KG1 (cell line): ENCODE measurements around the gene MOXD1.
A peak's percentile ranks its signal among the peaks of the same experiment; 100 is the strongest.
"Not testable (repeated sequence)": the region's sequence is repeated elsewhere in the genome, so short reads cannot be mapped to it uniquely, and the experiment has no call there.

Experiments used
- DNase-seq: peaks from one replicate; lab custom pipeline; 2025; lab: John Stamatoyannopoulos, UW

Gene MOXD1

GRCh38 chr6:132354517-132355167 lies 46.6 kb downstream of the MOXD1 start:
- DNase-seq: no peak

GRCh38 chr6:132351986-132352385 lies 49.3 kb downstream of the MOXD1 start:
- DNase-seq: not testable (repeated sequence)

- no peak for DNase-seq
Observed at GRCh38 chr6:132348231-132348630, 53.0 kb downstream of the MOXD1 start.

GRCh38 chr6:132344811-132345210 lies 56.5 kb downstream of the MOXD1 start:
- no peak for DNase-seq

GRCh38 chr6:132341646-132342045 lies 59.6 kb downstream of the MOXD1 start:
- DNase-seq: no peak

- DNase-seq: no peak
Observed at GRCh38 chr6:132334521-132334885, 66.8 kb downstream of the MOXD1 start.

- no peak for DNase-seq
Observed at GRCh38 chr6:132333639-132334520, 67.4 kb downstream of the MOXD1 start.

GRCh38 chr6:132330759-132331158 lies 70.5 kb downstream of the MOXD1 start:
- DNase-seq: no peak

- no peak for DNase-seq
Observed at GRCh38 chr6:132322398-132322797, 78.9 kb downstream of the MOXD1 start.

- no peak for DNase-seq
Observed at GRCh38 chr6:132320007-132320406, 81.3 kb downstream of the MOXD1 start.

GRCh38 chr6:132316970-132317369 lies 84.3 kb downstream of the MOXD1 start:
- no peak for DNase-seq

- DNase-seq: no peak
Observed at GRCh38 chr6:132314432-132314831, 86.8 kb downstream of the MOXD1 start.

- no peak for DNase-seq
Observed at GRCh38 chr6:132310921-132311320, 90.4 kb downstream of the MOXD1 start.

- not testable (repeated sequence) for DNase-seq
Observed at GRCh38 chr6:132310151-132310550, 91.1 kb downstream of the MOXD1 start.

- DNase-seq: no peak
Observed at GRCh38 chr6:132304891-132305305, 96.4 kb downstream of the MOXD1 start.

- DNase-seq: peak; percentile 9
Observed at GRCh38 chr6:132300323-132300949, 100.8 kb downstream of the MOXD1 start.

GRCh38 chr6:132298344-132298949 lies 102.8 kb downstream of the MOXD1 start:
- peak; percentile 5 for DNase-seq

GRCh38 chr6:132289756-132290155 lies 111.5 kb downstream of the MOXD1 start:
- no peak for DNase-seq

- no peak for DNase-seq
Observed at GRCh38 chr6:132287101-132287500, 114.2 kb downstream of the MOXD1 start.

- no peak for DNase-seq
Observed at GRCh38 chr6:132286298-132287019, 114.8 kb downstream of the MOXD1 start.

- no peak for DNase-seq
Observed at GRCh38 chr6:132285004-132285780, 116.1 kb downstream of the MOXD1 start.
